Epithelial cell of proximal tubule (primary cell): Measurements from ENCODE around the gene HSPG2. TPM values are rescaled to one million over a fixed set of nuclear protein-coding genes. Genes with fewer than 3 reads are reported as not detected.

Experiments used
- DNase-seq: peaks from one replicate; pipeline ENCODE4 v3.0.0-alpha.2; 2011; ENCODE audit warnings: low read depth
- H3K4me3 ChIP-seq: 2 replicates; pipeline ENCODE4 v1.5.1; 2011; ENCODE audit warnings: low read depth, mild to moderate bottlenecking, low read length
- total RNA-seq: library from RNA; depleted of rRNA; stranded (reverse); fragments of >200 nt; gene quantifications from 2 replicates; pipeline ENCODE4 v1.2.3, GENCODE V29; 2015
- TF ChIP-seq, protein P1 (sequence below): conservative IDR thresholded peaks from 2 replicates; pipeline ENCODE4 v1.5.1; 2012; ENCODE audit warnings: low read depth, mild to moderate bottlenecking, low read length

Gene HSPG2
- total RNA-seq, 1 donor from 2014 or later: 156 TPM

DNA sequence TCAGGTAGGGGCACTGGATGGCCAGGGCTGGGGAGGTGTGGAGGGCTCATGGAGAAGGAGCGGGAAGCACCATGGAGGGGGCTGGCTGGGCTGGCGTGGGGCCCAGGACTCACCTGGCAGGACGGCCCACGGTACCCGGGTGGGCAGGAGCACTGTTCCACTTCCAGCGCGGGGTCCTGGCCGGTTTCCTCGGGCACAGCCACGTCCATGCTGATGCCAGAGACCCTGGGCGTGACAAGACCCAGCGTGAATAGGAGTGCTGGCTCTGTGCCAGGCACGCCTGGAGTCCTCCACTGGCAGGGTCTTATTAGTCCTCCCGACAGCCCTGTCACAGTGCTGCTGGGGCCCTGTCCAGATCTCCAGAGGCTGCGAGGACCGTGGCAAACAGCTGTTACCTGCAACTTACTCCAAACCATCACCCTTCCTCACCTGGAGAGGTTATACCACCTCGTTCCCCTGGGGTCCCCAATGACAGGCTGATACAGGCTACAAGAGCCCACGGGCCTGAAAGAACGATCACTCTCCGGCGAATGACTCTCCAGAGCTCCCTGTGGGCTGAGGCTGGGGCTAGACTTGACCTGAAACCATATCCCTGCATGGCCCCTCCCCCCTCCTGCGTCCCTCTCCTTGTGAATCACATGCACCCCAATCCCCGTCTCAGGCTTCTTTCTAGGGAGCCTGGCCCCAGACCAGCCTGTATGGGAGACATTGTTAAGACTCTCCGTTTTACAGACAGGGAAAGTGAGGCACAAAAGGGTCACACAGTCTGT lies 62.1 kb downstream of the HSPG2 start:
- DNase-seq: no peak
- no peak overlapping the region for H3K4me3 ChIP-seq
- TF ChIP-seq, protein P1, sequence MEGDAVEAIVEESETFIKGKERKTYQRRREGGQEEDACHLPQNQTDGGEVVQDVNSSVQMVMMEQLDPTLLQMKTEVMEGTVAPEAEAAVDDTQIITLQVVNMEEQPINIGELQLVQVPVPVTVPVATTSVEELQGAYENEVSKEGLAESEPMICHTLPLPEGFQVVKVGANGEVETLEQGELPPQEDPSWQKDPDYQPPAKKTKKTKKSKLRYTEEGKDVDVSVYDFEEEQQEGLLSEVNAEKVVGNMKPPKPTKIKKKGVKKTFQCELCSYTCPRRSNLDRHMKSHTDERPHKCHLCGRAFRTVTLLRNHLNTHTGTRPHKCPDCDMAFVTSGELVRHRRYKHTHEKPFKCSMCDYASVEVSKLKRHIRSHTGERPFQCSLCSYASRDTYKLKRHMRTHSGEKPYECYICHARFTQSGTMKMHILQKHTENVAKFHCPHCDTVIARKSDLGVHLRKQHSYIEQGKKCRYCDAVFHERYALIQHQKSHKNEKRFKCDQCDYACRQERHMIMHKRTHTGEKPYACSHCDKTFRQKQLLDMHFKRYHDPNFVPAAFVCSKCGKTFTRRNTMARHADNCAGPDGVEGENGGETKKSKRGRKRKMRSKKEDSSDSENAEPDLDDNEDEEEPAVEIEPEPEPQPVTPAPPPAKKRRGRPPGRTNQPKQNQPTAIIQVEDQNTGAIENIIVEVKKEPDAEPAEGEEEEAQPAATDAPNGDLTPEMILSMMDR: no peak

DNA sequence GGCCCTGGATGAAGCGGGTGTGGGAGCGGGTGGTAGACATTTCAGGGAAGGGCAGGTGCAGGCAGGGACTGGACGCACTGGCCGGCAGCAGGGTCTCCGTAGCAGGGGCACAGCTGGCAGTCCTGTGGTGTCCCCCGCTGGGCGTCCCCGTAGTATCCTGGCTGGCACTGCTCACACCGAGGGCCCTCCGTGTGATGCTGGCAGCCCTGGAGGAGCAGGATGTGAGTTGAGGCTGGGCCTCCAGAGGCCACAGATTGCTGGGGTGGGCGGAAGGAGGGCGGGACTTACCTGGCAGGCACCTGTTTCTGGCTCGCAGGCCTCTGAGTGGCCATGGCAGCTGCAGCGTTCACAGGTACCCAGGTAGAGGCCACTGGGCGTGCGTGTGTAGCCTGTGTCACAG lies 62.8 kb downstream of the HSPG2 start:
- TF ChIP-seq, protein P1: no peak
- no peak for DNase-seq
- no peak overlapping the region for H3K4me3 ChIP-seq

DNA sequence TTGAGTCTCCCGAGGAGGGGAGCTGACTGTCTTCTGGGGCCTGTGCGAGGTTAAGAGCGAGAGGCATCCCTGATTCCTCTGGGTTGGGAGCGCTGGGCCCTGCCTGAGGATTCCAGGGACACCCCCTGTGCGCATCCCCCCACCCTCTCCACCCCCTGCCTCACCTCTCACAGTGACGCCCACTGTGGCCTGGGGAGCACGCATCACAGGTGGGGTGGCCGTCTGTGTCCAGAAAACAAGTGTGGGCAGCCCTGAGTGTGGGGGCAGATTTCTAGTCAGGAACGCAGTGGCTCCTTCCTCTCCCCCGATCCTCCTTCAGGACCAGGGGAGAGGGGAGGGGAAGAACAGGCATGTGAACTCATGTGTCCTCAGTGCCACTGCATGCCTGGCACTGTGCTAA lies 63.3 kb downstream of the HSPG2 start:
- TF ChIP-seq, protein P1: no peak
- H3K4me3 ChIP-seq: no peak overlapping the region
- DNase-seq: no peak

DNA sequence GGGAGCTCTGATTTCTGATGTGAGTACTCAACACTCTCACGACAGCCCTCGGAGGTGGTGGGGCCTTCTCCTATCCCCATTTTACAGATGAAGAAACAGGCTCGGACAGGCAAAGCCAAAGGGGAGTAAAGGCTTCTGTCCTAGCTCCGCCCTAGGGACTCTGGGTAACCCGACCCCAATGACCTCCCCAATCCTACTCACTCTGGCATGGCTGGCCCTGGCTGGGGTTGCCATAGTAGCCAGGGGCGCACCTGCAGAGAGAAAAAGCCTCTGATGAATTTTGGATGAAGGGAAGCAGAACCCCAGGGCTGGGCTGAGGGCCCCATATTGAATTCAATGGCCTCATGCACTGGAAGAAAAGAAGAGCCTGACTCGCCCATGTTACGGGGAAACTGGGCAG lies 63.9 kb downstream of the HSPG2 start:
- TF ChIP-seq, protein P1: no peak
- DNase-seq: no peak

DNA sequence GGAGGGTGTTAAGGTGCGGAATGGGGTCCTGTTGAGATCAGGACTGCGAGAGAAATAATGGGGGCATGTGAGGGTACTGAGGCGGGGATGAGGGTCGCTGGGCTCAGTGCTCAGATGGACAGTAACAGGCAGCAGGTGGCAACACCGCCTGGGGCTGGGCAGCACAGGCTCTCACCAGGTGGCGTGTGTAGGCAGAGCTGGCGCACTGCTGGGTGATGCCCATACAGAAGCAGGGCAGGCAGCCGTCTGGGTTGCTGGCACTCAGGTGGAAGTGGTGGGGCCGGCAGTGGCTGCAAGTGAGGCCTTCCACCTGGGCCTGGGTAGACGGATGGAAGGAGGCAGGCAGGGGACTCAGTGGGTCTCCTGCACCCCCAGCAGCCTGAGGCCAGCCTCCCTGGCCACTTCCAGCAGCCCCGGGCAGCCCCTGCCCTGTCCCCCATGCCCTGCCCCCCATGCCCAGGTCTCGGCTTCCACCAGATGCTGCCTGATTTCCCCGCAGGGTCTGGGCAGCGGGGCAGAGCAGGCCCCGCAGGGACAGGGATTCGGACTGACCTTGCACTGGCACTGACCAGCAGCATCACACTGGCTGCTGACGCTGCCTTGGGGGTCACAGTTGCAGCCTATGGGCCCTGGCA lies 64.5 kb downstream of the HSPG2 start:
- TF ChIP-seq, protein P1: no peak
- H3K4me3 ChIP-seq: no peak overlapping the region
- no peak for DNase-seq

More for the DNA sequence above, 63.9 kb downstream of the HSPG2 start:
- no peak overlapping the region for H3K4me3 ChIP-seq

DNA sequence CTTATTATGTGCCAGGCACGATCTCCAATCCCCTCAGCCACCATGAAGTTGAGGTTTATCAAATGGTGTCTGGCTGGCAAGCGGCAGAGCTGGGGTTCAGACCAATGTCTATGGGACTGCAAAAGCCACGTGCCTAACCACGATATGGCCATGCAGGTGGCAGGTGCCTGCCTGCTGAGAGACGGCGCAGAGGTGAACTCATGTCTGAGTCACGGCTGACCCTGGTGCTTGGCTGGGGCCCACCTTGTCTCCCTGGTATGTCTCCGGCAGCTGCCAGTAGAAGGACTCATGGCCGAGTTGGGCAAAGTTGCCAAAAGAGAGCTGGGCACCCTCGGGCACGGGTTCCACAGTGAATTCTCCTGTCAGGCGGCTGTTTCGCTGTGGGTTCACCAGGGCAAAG lies 65.2 kb downstream of the HSPG2 start:
- H3K4me3 ChIP-seq: no peak overlapping the region
- TF ChIP-seq, protein P1: no peak
- no peak for DNase-seq

DNA sequence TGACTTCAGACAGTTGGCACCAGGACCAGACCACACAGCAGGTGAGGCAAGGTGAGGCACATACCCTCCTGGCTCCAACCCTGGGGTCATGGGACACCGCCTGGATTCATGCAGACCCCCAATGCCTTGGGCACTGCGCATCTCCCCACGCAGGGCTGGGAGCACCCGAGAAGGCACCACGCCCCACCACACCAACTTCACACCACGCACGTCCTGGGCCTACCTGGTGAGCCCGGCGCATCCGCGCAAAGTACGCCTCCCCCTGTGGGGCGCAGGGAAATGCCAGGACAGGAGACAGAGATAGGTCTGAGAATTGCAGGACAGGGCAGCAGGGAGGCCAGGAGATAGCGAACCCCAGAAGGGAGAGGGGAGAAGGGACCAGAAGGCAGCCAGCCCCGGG lies 66.5 kb downstream of the HSPG2 start:
- DNase-seq: no peak
- TF ChIP-seq, protein P1: no peak
- no peak overlapping the region for H3K4me3 ChIP-seq
